Stimulated activated CD4-positive, alpha-beta T cell treated with anti-CD3 and anti-CD28 coated beads, Interleukin-1b, Interleukin-23, amount 100 ng/mL, for 4 hours (primary cell): ENCODE measurements around the gene BUD23.
"Not testable (repeated sequence)": the region's sequence is repeated elsewhere in the genome, so short reads cannot be mapped to it uniquely, and the experiment has no call there.

Source experiments
- DNase-seq, 2 donors: peaks; one replicate each; pipeline ENCODE4 v3.0.0-alpha.2; 2020; ENCODE audit warnings: low read depth in 2 of 2

BUD23 gene

GRCh38 chr7:73700581-73701134, 17.3 kb downstream of the BUD23 start:
- DNase-seq = no peak

GRCh38 chr7:73701357-73701995, 18.1 kb downstream of the BUD23 start:
- no peak for DNase-seq

- no peak for DNase-seq
Observed at GRCh38 chr7:73702226-73702625, 18.8 kb downstream of the BUD23 start.

- no peak for DNase-seq
Observed at GRCh38 chr7:73702665-73703064, 19.3 kb downstream of the BUD23 start.

- no peak for DNase-seq
Observed at GRCh38 chr7:73703225-73703624, 19.8 kb downstream of the BUD23 start.

GRCh38 chr7:73703757-73704639, 20.6 kb downstream of the BUD23 start:
- DNase-seq = peak in 1 of 2 donors; percentile 45

- no peak for DNase-seq
Observed at GRCh38 chr7:73704640-73705550, 21.5 kb downstream of the BUD23 start.

GRCh38 chr7:73705551-73705920, 22.1 kb downstream of the BUD23 start:
- no peak for DNase-seq

GRCh38 chr7:73706126-73707044, 23.0 kb downstream of the BUD23 start:
- no peak for DNase-seq

- no peak for DNase-seq
Observed at GRCh38 chr7:73707045-73707631, 23.7 kb downstream of the BUD23 start.

- no peak for DNase-seq
Observed at GRCh38 chr7:73708961-73709549, 25.7 kb downstream of the BUD23 start.

- no peak for DNase-seq
Observed at GRCh38 chr7:73712773-73713172, 29.4 kb downstream of the BUD23 start.

GRCh38 chr7:73713319-73713718, 29.9 kb downstream of the BUD23 start:
- DNase-seq = not testable (repeated sequence)

GRCh38 chr7:73715648-73716317, 32.4 kb downstream of the BUD23 start:
- peak in 1 of 2 donors; percentile 38 for DNase-seq

GRCh38 chr7:73716318-73716890, 33.0 kb downstream of the BUD23 start:
- DNase-seq = no peak

GRCh38 chr7:73717025-73717807, 33.8 kb downstream of the BUD23 start:
- no peak for DNase-seq

- DNase-seq = peak; percentile 61 to 66
Observed at GRCh38 chr7:73717991-73718405, 34.6 kb downstream of the BUD23 start.

- no peak for DNase-seq
Observed at GRCh38 chr7:73718438-73718881, 35.1 kb downstream of the BUD23 start.
